ENCODE results near the gene LDAH.

DNA sequence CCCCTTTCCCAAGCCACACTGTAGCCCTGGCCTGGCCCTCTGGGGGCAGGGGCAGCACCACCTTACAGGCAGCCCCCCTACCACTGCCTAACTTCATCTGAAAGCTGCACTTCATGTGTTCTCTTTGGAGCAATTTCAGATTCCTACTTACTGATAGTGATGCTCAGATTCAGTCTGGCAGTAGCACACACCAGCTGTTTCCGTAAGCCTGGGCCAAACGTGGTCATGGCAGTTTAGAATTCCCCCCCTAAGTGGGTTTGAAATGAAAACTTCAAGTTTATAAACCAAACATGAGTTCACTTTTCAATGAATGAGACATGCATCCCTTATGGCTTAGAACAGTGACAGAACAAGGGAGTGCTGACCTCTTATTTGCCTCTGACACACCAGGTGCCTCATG, 126.5 kb downstream of the LDAH start:
- TF ChIP-seq EZH2phosphoT487 (IDR thresholded peaks at IDR 0.05; ENCODE audit: insufficient read depth, low read depth) (no peak), EZH2 (IDR thresholded peaks at IDR 0.05; ENCODE audit: insufficient read depth, poor library complexity, severe bottlenecking) (no peak)

Measured in GM23248 (cell line).